WTC11 (cell line): ENCODE results near the gene MIB1. TPM values are rescaled to one million over a fixed set of nuclear protein-coding genes. Genes with fewer than 3 reads are reported as not detected.

Source experiments
- ATAC-seq: fragments of 200-7000 bp; cut with Tn5 transposase; 2 replicates; pipeline ENCODE4 v1.10.0; 2021; ENCODE audit warnings: mild to moderate bottlenecking, moderate library complexity
- CTCF ChIA-PET: fragments of 300-600 bp; sonication (Branson Sonifier 250); formaldehyde crosslinking; loops from one replicate; lab custom pipeline; 2021; ENCODE audit warnings: antibody characterized with exemption; lab: Charles Lee
- POLR2A ChIA-PET: fragments of 350-600 bp; sonication (Branson Sonifier 250); formaldehyde crosslinking; loops from one replicate; lab custom pipeline; 2021; ENCODE audit warnings: antibody characterized with exemption; lab: Charles Lee
- DNase-seq: peaks from one replicate; pipeline ENCODE4 v3.0.0; 2021; ENCODE audit warnings: low spot score
- H3K27ac Mint-ChIP-seq: 2 replicates; pipeline ENCODE4 v1.8.0; 2021; ENCODE audit warnings: mixed read lengths
- H3K27me3 Mint-ChIP-seq: 2 replicates; pipeline ENCODE4 v1.8.0; 2021; ENCODE audit warnings: low read depth, mild to moderate bottlenecking, moderate library complexity, mixed read lengths
- H3K36me3 Mint-ChIP-seq: 2 replicates; pipeline ENCODE4 v1.8.0; 2021; ENCODE audit warnings: mixed read lengths
- H3K4me1 Mint-ChIP-seq: 2 replicates; pipeline ENCODE4 v1.8.0; 2022; ENCODE audit warnings: mixed read lengths
- H3K4me3 Mint-ChIP-seq: 2 replicates; pipeline ENCODE4 v1.8.0; 2021; ENCODE audit warnings: mild to moderate bottlenecking, moderate library complexity, mixed read lengths
- H3K9me3 Mint-ChIP-seq: 2 replicates; pipeline ENCODE4 v1.8.0; 2021; ENCODE audit warnings: mixed read lengths
- ELF4 ChIP-seq: sonication (generic); formaldehyde crosslinking; IDR thresholded peaks from 2 replicates; pipeline ENCODE4 v1.8.1; 2022; ENCODE audit warnings: low read depth, mild to moderate bottlenecking, moderate library complexity, missing genetic modification reagents
- FOXK1 ChIP-seq: sonication (generic); formaldehyde crosslinking; IDR thresholded peaks from 2 replicates; pipeline ENCODE4 v1.8.0; 2022; ENCODE audit warnings: mild to moderate bottlenecking, moderate library complexity, missing genetic modification reagents
- HMGA2 ChIP-seq: fragments of 250-450 bp; sonication (Bioruptor Pico); IDR thresholded peaks from 2 replicates; pipeline ENCODE4 v1.4.0; 2021; ENCODE audit warnings: mild to moderate bottlenecking, moderate library complexity
- IRF2 ChIP-seq: sonication (generic); formaldehyde crosslinking; IDR thresholded peaks from 2 replicates; pipeline ENCODE4 v1.8.0; 2022; ENCODE audit warnings: low read depth, missing genetic modification reagents, borderline replicate concordance
- MXD4 ChIP-seq: fragments of 250-450 bp; sonication (Bioruptor Pico); IDR thresholded peaks from 2 replicates; pipeline ENCODE4 v1.8.0; 2021; ENCODE audit warnings: mild to moderate bottlenecking, moderate library complexity, borderline replicate concordance
- MYBL2 ChIP-seq: sonication (generic); formaldehyde crosslinking; IDR thresholded peaks from 2 replicates; pipeline ENCODE4 v1.8.1; 2023; ENCODE audit warnings: mild to moderate bottlenecking, moderate library complexity, missing genetic modification reagents
- NFATC4 ChIP-seq: fragments of 250-450 bp; sonication (Bioruptor Pico); IDR thresholded peaks from 2 replicates; pipeline ENCODE4 v1.9.0; 2021; ENCODE audit warnings: mild to moderate bottlenecking
- NR2C2 ChIP-seq: sonication (generic); formaldehyde crosslinking; IDR thresholded peaks from 2 replicates; pipeline ENCODE4 v1.8.0; 2022; ENCODE audit warnings: mild to moderate bottlenecking, missing genetic modification reagents
- RORB ChIP-seq: fragments of 250-450 bp; sonication (Bioruptor Pico); IDR thresholded peaks from 2 replicates; pipeline ENCODE4 v1.9.0; 2021; ENCODE audit warnings: mild to moderate bottlenecking
- SMAD4 ChIP-seq: sonication (generic); formaldehyde crosslinking; IDR thresholded peaks from 2 replicates; pipeline ENCODE4 v1.8.0; 2022; ENCODE audit warnings: mild to moderate bottlenecking, missing genetic modification reagents
- SP1 ChIP-seq: sonication (generic); formaldehyde crosslinking; conservative IDR thresholded peaks from 2 replicates; pipeline ENCODE4 v1.8.1; 2022; ENCODE audit warnings: missing genetic modification reagents
- ZNF219 ChIP-seq: sonication (generic); formaldehyde crosslinking; IDR thresholded peaks from 2 replicates; pipeline ENCODE4 v1.8.0; 2023; ENCODE audit warnings: missing genetic modification reagents, mild to moderate bottlenecking, borderline replicate concordance
- ZNF317 ChIP-seq: sonication (generic); formaldehyde crosslinking; IDR thresholded peaks from 2 replicates; pipeline ENCODE4 v1.8.1; 2023; ENCODE audit warnings: low read depth, mild to moderate bottlenecking, moderate library complexity, missing genetic modification reagents, borderline replicate concordance
- ZNF416 ChIP-seq: fragments of 250-450 bp; sonication (Bioruptor Pico); IDR thresholded peaks from 2 replicates; pipeline ENCODE4 v1.9.0; 2021; ENCODE audit warnings: mild to moderate bottlenecking, inconsistent platforms
- ZNF423 ChIP-seq: fragments of 250-450 bp; sonication (Bioruptor Pico); IDR thresholded peaks from 2 replicates; pipeline ENCODE4 v2.1.2; 2022; ENCODE audit warnings: mild to moderate bottlenecking, moderate library complexity
- ZNF671 ChIP-seq: fragments of 250-450 bp; sonication (Bioruptor Pico); IDR thresholded peaks from 2 replicates; pipeline ENCODE4 v1.8.0; 2021; ENCODE audit warnings: mild to moderate bottlenecking
- total RNA-seq: library from RNA; stranded (reverse); gene quantifications from 3 replicates; pipeline ENCODE4 v1.2.3, GENCODE V29; 2021
- TF ChIP-seq, protein P1 (sequence below): sonication (generic); formaldehyde crosslinking; IDR thresholded peaks from 2 replicates; pipeline ENCODE4 v1.8.1; 2022; ENCODE audit warnings: low read depth, missing genetic modification reagents, borderline replicate concordance
- TF ChIP-seq, protein P2 (sequence below): fragments of 250-450 bp; sonication (Bioruptor Pico); IDR thresholded peaks from 2 replicates; pipeline ENCODE4 v1.9.0; 2021; ENCODE audit warnings: mild to moderate bottlenecking
- TF ChIP-seq, protein P3 (sequence below): fragments of 250-450 bp; sonication (Bioruptor Pico); IDR thresholded peaks from 2 replicates; pipeline ENCODE4 v1.8.0; 2021; ENCODE audit warnings: mild to moderate bottlenecking
- TF ChIP-seq, protein P4 (sequence below): sonication (generic); formaldehyde crosslinking; conservative IDR thresholded peaks from 2 replicates; pipeline ENCODE4 v1.8.1; 2022; ENCODE audit warnings: mild to moderate bottlenecking, missing genetic modification reagents
- TF ChIP-seq, protein P5 (sequence below): fragments of 250-450 bp; sonication (Bioruptor Pico); IDR thresholded peaks from 2 replicates; pipeline ENCODE4 v1.9.0; 2021; ENCODE audit warnings: mild to moderate bottlenecking
- TF ChIP-seq, protein P6 (sequence below): sonication (generic); formaldehyde crosslinking; IDR thresholded peaks from 2 replicates; pipeline ENCODE4 v1.8.0; 2023; ENCODE audit warnings: missing genetic modification reagents, mild to moderate bottlenecking, borderline replicate concordance
- TF ChIP-seq, protein P7 (sequence below): sonication (generic); formaldehyde crosslinking; IDR thresholded peaks from 2 replicates; pipeline ENCODE4 v1.8.0; 2022; ENCODE audit warnings: mild to moderate bottlenecking, missing genetic modification reagents
- TF ChIP-seq, protein P8 (sequence below): sonication (generic); formaldehyde crosslinking; IDR thresholded peaks from 2 replicates; pipeline ENCODE4 v1.8.1; 2023; ENCODE audit warnings: mild to moderate bottlenecking, missing genetic modification reagents, moderate library complexity

Gene MIB1
- total RNA-seq, 1 experiment from 2014 or later: 63.9 TPM

DNA sequence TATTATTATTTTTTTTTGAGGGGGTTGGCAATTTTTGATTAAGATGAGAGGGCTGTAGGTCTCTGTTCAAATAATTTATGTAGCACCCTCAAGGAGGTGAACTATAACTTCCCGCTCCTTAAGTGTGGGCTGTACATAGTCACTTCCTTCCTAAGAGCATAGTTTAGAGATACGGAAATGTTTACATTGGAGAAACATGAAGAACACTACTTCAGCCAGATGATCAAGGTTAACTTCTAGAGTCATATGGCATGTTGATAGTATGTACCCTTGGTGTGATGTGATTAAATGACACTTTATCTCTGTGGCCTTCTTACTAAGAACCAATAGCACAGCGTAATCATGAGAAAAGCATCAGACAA is 93.7 kb downstream of the MIB1 start:
- peaks cover 14% of the 10 kb centered on the region for H3K36me3 Mint-ChIP-seq
- ChIA-PET CTCF (interaction anchor here (0.8 kb wide), 1 partner anchor 9 kb away, joined by 3 read pairs; no protein-coding TSS in a partner anchor), POLR2A (no interaction called here)
- H3K27me3 Mint-ChIP-seq: no peaks in the 10 kb centered on the region
- no peak overlapping the region for H3K4me3 Mint-ChIP-seq
- no peak for ATAC-seq
- H3K9me3 Mint-ChIP-seq: no peaks in the 10 kb centered on the region
- TF ChIP-seq, protein P1, sequence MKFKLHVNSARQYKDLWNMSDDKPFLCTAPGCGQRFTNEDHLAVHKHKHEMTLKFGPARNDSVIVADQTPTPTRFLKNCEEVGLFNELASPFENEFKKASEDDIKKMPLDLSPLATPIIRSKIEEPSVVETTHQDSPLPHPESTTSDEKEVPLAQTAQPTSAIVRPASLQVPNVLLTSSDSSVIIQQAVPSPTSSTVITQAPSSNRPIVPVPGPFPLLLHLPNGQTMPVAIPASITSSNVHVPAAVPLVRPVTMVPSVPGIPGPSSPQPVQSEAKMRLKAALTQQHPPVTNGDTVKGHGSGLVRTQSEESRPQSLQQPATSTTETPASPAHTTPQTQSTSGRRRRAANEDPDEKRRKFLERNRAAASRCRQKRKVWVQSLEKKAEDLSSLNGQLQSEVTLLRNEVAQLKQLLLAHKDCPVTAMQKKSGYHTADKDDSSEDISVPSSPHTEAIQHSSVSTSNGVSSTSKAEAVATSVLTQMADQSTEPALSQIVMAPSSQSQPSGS (CRISPR knock-in tag): no peak
- TF ChIP-seq ZNF317 (CRISPR knock-in tag): no peak
- TF ChIP-seq ZNF671 (CRISPR knock-in tag): no peak
- TF ChIP-seq, protein P2, sequence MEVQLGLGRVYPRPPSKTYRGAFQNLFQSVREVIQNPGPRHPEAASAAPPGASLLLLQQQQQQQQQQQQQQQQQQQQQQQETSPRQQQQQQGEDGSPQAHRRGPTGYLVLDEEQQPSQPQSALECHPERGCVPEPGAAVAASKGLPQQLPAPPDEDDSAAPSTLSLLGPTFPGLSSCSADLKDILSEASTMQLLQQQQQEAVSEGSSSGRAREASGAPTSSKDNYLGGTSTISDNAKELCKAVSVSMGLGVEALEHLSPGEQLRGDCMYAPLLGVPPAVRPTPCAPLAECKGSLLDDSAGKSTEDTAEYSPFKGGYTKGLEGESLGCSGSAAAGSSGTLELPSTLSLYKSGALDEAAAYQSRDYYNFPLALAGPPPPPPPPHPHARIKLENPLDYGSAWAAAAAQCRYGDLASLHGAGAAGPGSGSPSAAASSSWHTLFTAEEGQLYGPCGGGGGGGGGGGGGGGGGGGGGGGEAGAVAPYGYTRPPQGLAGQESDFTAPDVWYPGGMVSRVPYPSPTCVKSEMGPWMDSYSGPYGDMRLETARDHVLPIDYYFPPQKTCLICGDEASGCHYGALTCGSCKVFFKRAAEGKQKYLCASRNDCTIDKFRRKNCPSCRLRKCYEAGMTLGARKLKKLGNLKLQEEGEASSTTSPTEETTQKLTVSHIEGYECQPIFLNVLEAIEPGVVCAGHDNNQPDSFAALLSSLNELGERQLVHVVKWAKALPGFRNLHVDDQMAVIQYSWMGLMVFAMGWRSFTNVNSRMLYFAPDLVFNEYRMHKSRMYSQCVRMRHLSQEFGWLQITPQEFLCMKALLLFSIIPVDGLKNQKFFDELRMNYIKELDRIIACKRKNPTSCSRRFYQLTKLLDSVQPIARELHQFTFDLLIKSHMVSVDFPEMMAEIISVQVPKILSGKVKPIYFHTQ (CRISPR knock-in tag): no peak
- TF ChIP-seq MXD4 (CRISPR knock-in tag): no peak
- no peak for TF ChIP-seq ZNF416 (CRISPR knock-in tag)
- TF ChIP-seq, protein P3, sequence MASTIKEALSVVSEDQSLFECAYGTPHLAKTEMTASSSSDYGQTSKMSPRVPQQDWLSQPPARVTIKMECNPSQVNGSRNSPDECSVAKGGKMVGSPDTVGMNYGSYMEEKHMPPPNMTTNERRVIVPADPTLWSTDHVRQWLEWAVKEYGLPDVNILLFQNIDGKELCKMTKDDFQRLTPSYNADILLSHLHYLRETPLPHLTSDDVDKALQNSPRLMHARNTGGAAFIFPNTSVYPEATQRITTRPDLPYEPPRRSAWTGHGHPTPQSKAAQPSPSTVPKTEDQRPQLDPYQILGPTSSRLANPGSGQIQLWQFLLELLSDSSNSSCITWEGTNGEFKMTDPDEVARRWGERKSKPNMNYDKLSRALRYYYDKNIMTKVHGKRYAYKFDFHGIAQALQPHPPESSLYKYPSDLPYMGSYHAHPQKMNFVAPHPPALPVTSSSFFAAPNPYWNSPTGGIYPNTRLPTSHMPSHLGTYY (CRISPR knock-in tag): no peak
- TF ChIP-seq, protein P4, sequence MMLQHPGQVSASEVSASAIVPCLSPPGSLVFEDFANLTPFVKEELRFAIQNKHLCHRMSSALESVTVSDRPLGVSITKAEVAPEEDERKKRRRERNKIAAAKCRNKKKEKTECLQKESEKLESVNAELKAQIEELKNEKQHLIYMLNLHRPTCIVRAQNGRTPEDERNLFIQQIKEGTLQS (CRISPR knock-in tag): no peak
- TF ChIP-seq, all 79 proteins: peak for 0
- no peak for DNase-seq
- H3K4me1 Mint-ChIP-seq: peaks cover 13% of the 10 kb centered on the region
- no peak overlapping the region for H3K27ac Mint-ChIP-seq

DNA sequence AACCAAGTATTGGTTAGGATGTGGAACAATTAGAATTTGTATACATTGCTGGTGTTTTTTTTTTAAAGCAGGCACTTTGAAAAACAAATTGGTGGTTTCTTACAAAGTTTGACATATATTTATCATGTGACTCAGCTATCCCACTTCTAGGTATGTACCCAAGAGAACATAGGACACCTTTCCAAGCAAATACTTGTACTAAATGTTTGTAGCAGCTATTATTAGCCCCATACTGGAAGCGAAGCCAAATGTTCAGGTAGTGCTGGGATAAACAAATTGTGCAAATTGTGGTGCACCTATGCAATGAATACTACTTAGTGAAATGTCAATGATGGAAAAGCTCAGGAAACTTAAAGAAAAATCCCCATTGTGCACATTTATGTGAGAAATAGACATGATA is 101.0 kb downstream of the MIB1 start:
- peaks cover 48% of the 10 kb centered on the region for H3K36me3 Mint-ChIP-seq
- DNase-seq (no peak), ATAC-seq (no peak)
- no peak overlapping the region for H3K4me3 Mint-ChIP-seq
- H3K27ac Mint-ChIP-seq: no peak overlapping the region
- H3K4me1 Mint-ChIP-seq: no peaks in the 10 kb centered on the region
- ChIA-PET POLR2A (no interaction called here), CTCF (interaction anchor here (0.6 to 2.0 kb wide), 3 partner anchors 21 to 494 kb away, joined by 3 to 9 read pairs (median 3); no protein-coding TSS in a partner anchor)
- H3K9me3 Mint-ChIP-seq: no peaks in the 10 kb centered on the region
- no peaks in the 10 kb centered on the region for H3K27me3 Mint-ChIP-seq
- no peak for TF ChIP-seq ZNF671 (CRISPR knock-in tag)
- TF ChIP-seq HMGA2 (CRISPR knock-in tag): no peak
- TF ChIP-seq, protein P5, sequence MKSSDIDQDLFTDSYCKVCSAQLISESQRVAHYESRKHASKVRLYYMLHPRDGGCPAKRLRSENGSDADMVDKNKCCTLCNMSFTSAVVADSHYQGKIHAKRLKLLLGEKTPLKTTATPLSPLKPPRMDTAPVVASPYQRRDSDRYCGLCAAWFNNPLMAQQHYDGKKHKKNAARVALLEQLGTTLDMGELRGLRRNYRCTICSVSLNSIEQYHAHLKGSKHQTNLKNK (CRISPR knock-in tag): no peak
- TF ChIP-seq, protein P6, sequence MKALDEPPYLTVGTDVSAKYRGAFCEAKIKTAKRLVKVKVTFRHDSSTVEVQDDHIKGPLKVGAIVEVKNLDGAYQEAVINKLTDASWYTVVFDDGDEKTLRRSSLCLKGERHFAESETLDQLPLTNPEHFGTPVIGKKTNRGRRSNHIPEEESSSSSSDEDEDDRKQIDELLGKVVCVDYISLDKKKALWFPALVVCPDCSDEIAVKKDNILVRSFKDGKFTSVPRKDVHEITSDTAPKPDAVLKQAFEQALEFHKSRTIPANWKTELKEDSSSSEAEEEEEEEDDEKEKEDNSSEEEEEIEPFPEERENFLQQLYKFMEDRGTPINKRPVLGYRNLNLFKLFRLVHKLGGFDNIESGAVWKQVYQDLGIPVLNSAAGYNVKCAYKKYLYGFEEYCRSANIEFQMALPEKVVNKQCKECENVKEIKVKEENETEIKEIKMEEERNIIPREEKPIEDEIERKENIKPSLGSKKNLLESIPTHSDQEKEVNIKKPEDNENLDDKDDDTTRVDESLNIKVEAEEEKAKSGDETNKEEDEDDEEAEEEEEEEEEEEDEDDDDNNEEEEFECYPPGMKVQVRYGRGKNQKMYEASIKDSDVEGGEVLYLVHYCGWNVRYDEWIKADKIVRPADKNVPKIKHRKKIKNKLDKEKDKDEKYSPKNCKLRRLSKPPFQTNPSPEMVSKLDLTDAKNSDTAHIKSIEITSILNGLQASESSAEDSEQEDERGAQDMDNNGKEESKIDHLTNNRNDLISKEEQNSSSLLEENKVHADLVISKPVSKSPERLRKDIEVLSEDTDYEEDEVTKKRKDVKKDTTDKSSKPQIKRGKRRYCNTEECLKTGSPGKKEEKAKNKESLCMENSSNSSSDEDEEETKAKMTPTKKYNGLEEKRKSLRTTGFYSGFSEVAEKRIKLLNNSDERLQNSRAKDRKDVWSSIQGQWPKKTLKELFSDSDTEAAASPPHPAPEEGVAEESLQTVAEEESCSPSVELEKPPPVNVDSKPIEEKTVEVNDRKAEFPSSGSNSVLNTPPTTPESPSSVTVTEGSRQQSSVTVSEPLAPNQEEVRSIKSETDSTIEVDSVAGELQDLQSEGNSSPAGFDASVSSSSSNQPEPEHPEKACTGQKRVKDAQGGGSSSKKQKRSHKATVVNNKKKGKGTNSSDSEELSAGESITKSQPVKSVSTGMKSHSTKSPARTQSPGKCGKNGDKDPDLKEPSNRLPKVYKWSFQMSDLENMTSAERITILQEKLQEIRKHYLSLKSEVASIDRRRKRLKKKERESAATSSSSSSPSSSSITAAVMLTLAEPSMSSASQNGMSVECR (CRISPR knock-in tag): no peak
- no peak for TF ChIP-seq SMAD4 (CRISPR knock-in tag)
- TF ChIP-seq, protein P7, sequence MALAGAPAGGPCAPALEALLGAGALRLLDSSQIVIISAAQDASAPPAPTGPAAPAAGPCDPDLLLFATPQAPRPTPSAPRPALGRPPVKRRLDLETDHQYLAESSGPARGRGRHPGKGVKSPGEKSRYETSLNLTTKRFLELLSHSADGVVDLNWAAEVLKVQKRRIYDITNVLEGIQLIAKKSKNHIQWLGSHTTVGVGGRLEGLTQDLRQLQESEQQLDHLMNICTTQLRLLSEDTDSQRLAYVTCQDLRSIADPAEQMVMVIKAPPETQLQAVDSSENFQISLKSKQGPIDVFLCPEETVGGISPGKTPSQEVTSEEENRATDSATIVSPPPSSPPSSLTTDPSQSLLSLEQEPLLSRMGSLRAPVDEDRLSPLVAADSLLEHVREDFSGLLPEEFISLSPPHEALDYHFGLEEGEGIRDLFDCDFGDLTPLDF (CRISPR knock-in tag): no peak
- TF ChIP-seq ZNF423 (CRISPR knock-in tag): no peak
- no peak for TF ChIP-seq NFATC4 (CRISPR knock-in tag)
- TF ChIP-seq SP1 (CRISPR knock-in tag): no peak
- no peak for TF ChIP-seq IRF2 (CRISPR knock-in tag)
- TF ChIP-seq ELF4 (CRISPR knock-in tag): no peak
- TF ChIP-seq, protein P8, sequence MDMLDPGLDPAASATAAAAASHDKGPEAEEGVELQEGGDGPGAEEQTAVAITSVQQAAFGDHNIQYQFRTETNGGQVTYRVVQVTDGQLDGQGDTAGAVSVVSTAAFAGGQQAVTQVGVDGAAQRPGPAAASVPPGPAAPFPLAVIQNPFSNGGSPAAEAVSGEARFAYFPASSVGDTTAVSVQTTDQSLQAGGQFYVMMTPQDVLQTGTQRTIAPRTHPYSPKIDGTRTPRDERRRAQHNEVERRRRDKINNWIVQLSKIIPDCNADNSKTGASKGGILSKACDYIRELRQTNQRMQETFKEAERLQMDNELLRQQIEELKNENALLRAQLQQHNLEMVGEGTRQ: no peak
- no peak for TF ChIP-seq NR2C2 (CRISPR knock-in tag)
- TF ChIP-seq ZNF219 (CRISPR knock-in tag): no peak
- no peak for TF ChIP-seq RORB (CRISPR knock-in tag)
- no peak for TF ChIP-seq MYBL2 (CRISPR knock-in tag)
- no peak for TF ChIP-seq FOXK1 (CRISPR knock-in tag)
